Brain microvascular endothelial cell (primary cell): Measurements from ENCODE around the gene CARMIL1.

Experiments used
- DNase-seq: peaks from one replicate; pipeline ENCODE4 v3.0.0-alpha.2; 2020
- H3K27ac ChIP-seq: fragments of 250-450 bp; sonication (Bioruptor Pico); 2 replicates; pipeline ENCODE4 v1.5.1; 2020; ENCODE audit warnings: mild to moderate bottlenecking, moderate library complexity
- H3K27me3 ChIP-seq: fragments of 250-450 bp; sonication (Bioruptor Pico); replicated peaks from 2 replicates; pipeline ENCODE4 v1.5.1; 2020; ENCODE audit warnings: mild to moderate bottlenecking
- H3K36me3 ChIP-seq: fragments of 250-450 bp; sonication (Bioruptor Pico); replicated peaks from 2 replicates; pipeline ENCODE4 v1.5.1; 2020; ENCODE audit warnings: mild to moderate bottlenecking
- H3K4me3 ChIP-seq: 2 replicates; pipeline ENCODE4 v1.5.1; 2011; ENCODE audit warnings: low read depth, mild to moderate bottlenecking, control low read depth, low read length, moderate library complexity
- CTCF ChIP-seq: IDR thresholded peaks from 2 replicates; pipeline ENCODE4 v1.5.1; 2011; ENCODE audit warnings: low read depth, mild to moderate bottlenecking, moderate library complexity, low read length, control low read depth, inconsistent platforms; ENCODE audit errors: missing control alignments
- in situ Hi-C: cut with HindIII; loops from 2 replicates; pipeline ENCODE4 v1.10.0; 2017; ENCODE audit warnings: low sequenced_read_pairs, low pct_ligation_motif_present

The CARMIL1 gene

GRCh38 chr6:25628471-25629197, 349.5 kb downstream of the CARMIL1 start:
- no peak for TF ChIP-seq CTCF
- Histone ChIP-seq H3K27ac (no peak overlapping the region), H3K4me3 (no peak overlapping the region), H3K27me3 (no peaks in the 10 kb centered on the region), H3K36me3 (no peaks in the 10 kb centered on the region)
- in situ Hi-C loops: no loop called here
- DNase-seq: no peak

GRCh38 chr6:25629198-25629576, 350.0 kb downstream of the CARMIL1 start:
- Histone ChIP-seq H3K36me3 (no peaks in the 10 kb centered on the region), H3K27me3 (no peaks in the 10 kb centered on the region), H3K4me3 (no peak overlapping the region), H3K27ac (no peak overlapping the region)
- no peak for TF ChIP-seq CTCF
- no peak for DNase-seq
- in situ Hi-C loops: no loop called here

GRCh38 chr6:25630508-25631278, 351.5 kb downstream of the CARMIL1 start:
- in situ Hi-C loops: no loop called here
- H3K27ac ChIP-seq: no peak overlapping the region
- no peak overlapping the region for H3K4me3 ChIP-seq
- H3K27me3 ChIP-seq: no peaks in the 10 kb centered on the region
- H3K36me3 ChIP-seq: no peaks in the 10 kb centered on the region
- DNase-seq: no peak
- TF ChIP-seq CTCF: no peak

- in situ Hi-C loops: no loop called here
These were observed 356.7 kb downstream of the CARMIL1 start for GRCh38 chr6:25635886-25636317.

GRCh38 chr6:25637211-25637610, 358.0 kb downstream of the CARMIL1 start:
- in situ Hi-C loops: no loop called here
- TF ChIP-seq CTCF: no peak
- Histone ChIP-seq H3K27ac (no peak overlapping the region), H3K36me3 (no peaks in the 10 kb centered on the region), H3K4me3 (no peak overlapping the region), H3K27me3 (no peaks in the 10 kb centered on the region)
- no peak for DNase-seq

More at GRCh38 chr6:25635886-25636317, 356.7 kb downstream of the CARMIL1 start:
- Histone ChIP-seq H3K27me3 (no peaks in the 10 kb centered on the region), H3K36me3 (no peaks in the 10 kb centered on the region), H3K4me3 (no peak overlapping the region), H3K27ac (no peak overlapping the region)
- TF ChIP-seq CTCF: no peak
- DNase-seq: no peak
